Measurements from ENCODE around the gene MXI1.

The MXI1 gene

GRCh38 chr10:110278562-110279406, 71.4 kb downstream of the MXI1 start:
- no peak for DNase-seq

GRCh38 chr10:110279407-110279986, 72.1 kb downstream of the MXI1 start:
- peak; percentile 56 to 67 for DNase-seq

GRCh38 chr10:110284262-110284661, 76.9 kb downstream of the MXI1 start:
- DNase-seq = no peak

GRCh38 chr10:110285501-110285900, 78.1 kb downstream of the MXI1 start:
- no peak for DNase-seq

GRCh38 chr10:110286841-110287240, 79.4 kb downstream of the MXI1 start:
- DNase-seq = no peak

GRCh38 chr10:110296966-110297365, 89.6 kb downstream of the MXI1 start:
- no peak for DNase-seq

- DNase-seq = no peak
Measured at GRCh38 chr10:110300486-110300986, 93.1 kb downstream of the MXI1 start.

GRCh38 chr10:110303681-110304080, 96.3 kb downstream of the MXI1 start:
- no peak for DNase-seq

- no peak for DNase-seq
Measured at GRCh38 chr10:110304394-110304779, 97.0 kb downstream of the MXI1 start.

GRCh38 chr10:110304780-110305421, 97.5 kb downstream of the MXI1 start, which contains the start of gene SMNDC1:
Gene SMNDC1 (minus strand): TSS chr10:110304920. CDS start chr10:110303587, 1,333 bp downstream.
- DNase-seq = peak; percentile 97 to 98

GRCh38 chr10:110305767-110306451, 98.5 kb downstream of the MXI1 start:
- DNase-seq = peak; percentile 78 to 86

GRCh38 chr10:110306452-110306768, 99.0 kb downstream of the MXI1 start:
- DNase-seq = no peak

- no peak for DNase-seq
Measured at GRCh38 chr10:110307805-110308204, 100.4 kb downstream of the MXI1 start.

GRCh38 chr10:110310741-110311140, 103.3 kb downstream of the MXI1 start:
- no peak for DNase-seq

- DNase-seq = peak; percentile 23 to 68
Measured at GRCh38 chr10:110311357-110311949, 104.0 kb downstream of the MXI1 start.

GRCh38 chr10:110312206-110312605, 104.8 kb downstream of the MXI1 start:
- no peak for DNase-seq

- no peak for DNase-seq
Measured at GRCh38 chr10:110313674-110314073, 106.3 kb downstream of the MXI1 start.

- DNase-seq = no peak
Measured at GRCh38 chr10:110317866-110318850, 110.8 kb downstream of the MXI1 start.

- no peak for DNase-seq
Measured at GRCh38 chr10:110321869-110322620, 114.6 kb downstream of the MXI1 start.

- DNase-seq = no peak
Measured at GRCh38 chr10:110323503-110323902, 116.1 kb downstream of the MXI1 start.

All from CD4-positive, alpha-beta T cell treated with Interleukin-4 for 1 hour (primary cell).